Activated CD8-positive, alpha-beta T cell treated with anti-CD3 and anti-CD28 coated beads for 36 hours (primary cell): Measurements from ENCODE around the gene THAP7. TPM values are rescaled to one million over a fixed set of nuclear protein-coding genes. Genes with fewer than 3 reads are reported as not detected.

Source experiments
- ATAC-seq: fragments of 200-7000 bp; cut with Tn5 transposase; one replicate; pipeline ENCODE4 v1.10.0; 2021; ENCODE audit warnings: mild to moderate bottlenecking, moderate library complexity
- CTCF ChIA-PET: fragments of 350-600 bp; sonication (Branson Sonifier 250); formaldehyde crosslinking; loops from one replicate; lab custom pipeline; 2021; ENCODE audit warnings: antibody characterized with exemption; lab: Charles Lee
- POLR2A ChIA-PET: fragments of 350-600 bp; sonication (Branson Sonifier 250); formaldehyde crosslinking; loops from one replicate; lab custom pipeline; 2021; ENCODE audit warnings: antibody characterized with exemption; lab: Charles Lee
- DNase-seq: peaks from one replicate; pipeline ENCODE4 v3.0.0-alpha.2; 2020
- H3K27ac Mint-ChIP-seq: one replicate; pipeline ENCODE4 v1.8.0; 2021; ENCODE audit warnings: mild to moderate bottlenecking, mixed read lengths
- H3K27me3 Mint-ChIP-seq: one replicate; pipeline ENCODE4 v1.8.0; 2021; ENCODE audit warnings: mixed read lengths
- H3K36me3 Mint-ChIP-seq: one replicate; pipeline ENCODE4 v1.8.0; 2021; ENCODE audit warnings: low read depth, mixed read lengths
- H3K4me1 Mint-ChIP-seq: one replicate; pipeline ENCODE4 v1.8.0; 2021; ENCODE audit warnings: low read depth, mixed read lengths
- H3K4me3 Mint-ChIP-seq: one replicate; pipeline ENCODE4 v1.8.0; 2021; ENCODE audit warnings: mild to moderate bottlenecking, moderate library complexity, mixed read lengths
- H3K9me3 Mint-ChIP-seq: one replicate; pipeline ENCODE4 v1.8.0; 2021; ENCODE audit warnings: mixed read lengths
- CTCF ChIP-seq: fragments of 200-600 bp; IDR thresholded peaks from one replicate; pipeline ENCODE4 v1.8.0; 2022; ENCODE audit warnings: antibody characterized with exemption, mild to moderate bottlenecking
- intact Hi-C: fragments of 100-400 bp; cut with micrococcal nuclease; formaldehyde crosslinking; loops from one replicate; pipeline ENCODE4 v1.10.0; 2022
- total RNA-seq, 2 experiments: library from RNA; stranded (reverse); gene quantifications; one replicate each; pipeline ENCODE4 v1.2.3, GENCODE V29; 2021

THAP7 gene
- total RNA-seq, 2 experiments from 2014 or later, result 23.7 to 23.8 TPM

DNA sequence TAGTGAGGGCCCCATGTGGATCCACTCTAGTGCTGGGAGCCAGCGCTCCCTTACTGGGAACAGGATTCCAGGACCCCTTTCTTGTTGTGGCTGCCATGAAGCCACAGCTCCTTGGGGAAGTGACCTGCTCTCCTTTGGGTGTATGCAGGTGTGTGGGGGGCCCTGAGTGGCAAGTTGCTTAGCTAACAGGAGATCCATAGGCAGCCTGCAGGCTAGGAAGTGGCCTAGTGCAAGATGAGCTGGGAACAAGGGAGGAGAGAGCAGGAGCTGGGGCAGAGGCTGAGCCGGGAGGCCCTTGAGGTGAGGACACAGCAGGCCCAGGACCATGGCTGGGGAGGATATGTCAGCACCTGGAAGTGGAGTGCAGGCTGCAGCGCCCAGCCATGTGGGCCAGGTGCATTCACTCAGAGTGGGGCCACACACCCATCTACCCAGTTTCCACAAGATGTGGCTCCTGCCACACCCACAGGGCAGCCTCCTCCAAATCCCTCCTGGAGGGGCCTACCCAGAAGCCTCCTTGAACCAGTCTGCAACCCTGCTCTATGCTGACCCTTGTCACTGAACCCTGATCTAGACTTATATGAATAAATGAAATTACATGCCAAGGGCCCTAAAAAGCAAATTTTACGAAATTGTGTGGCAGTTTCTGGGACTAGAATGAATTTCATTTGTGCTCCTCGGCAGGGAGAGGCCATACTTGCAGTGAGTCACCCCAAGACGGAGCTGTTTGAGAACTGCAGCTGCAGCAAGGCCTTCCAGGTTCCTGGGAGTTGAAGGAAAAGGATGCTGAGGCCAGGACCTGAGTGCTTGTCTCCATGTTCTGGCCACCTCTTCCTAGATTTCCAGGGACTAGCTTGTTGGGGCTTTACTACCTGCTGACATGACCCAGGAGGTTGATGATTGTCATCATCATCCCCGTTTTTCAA, 3.2 kb downstream of the THAP7 start:
- Mint-ChIP-seq H3K36me3 (peaks cover 3% of the 10 kb centered on the region), H3K27ac (peak overlapping the region; percentile 38), H3K4me3 (no peak overlapping the region), H3K4me1 (peaks cover 9% of the 10 kb centered on the region), H3K9me3 (no peaks in the 10 kb centered on the region), H3K27me3 (no peaks in the 10 kb centered on the region)
- intact Hi-C loops, result no loop called here
- DNase-seq, result no peak
- ChIA-PET POLR2A (interaction anchor here (1.0 to 5.5 kb wide), 5 partner anchors 8 to 42 kb away, joined by 3 to 51 read pairs (median 20); partner anchors contain the start of gene LZTR1), CTCF (interaction anchor here (0.8 to 1.5 kb wide), 2 partner anchors 37 to 57 kb away, joined by 3 to 9 read pairs; no protein-coding TSS in a partner anchor)
- no peak for ATAC-seq
- no peak for TF ChIP-seq CTCF

DNA sequence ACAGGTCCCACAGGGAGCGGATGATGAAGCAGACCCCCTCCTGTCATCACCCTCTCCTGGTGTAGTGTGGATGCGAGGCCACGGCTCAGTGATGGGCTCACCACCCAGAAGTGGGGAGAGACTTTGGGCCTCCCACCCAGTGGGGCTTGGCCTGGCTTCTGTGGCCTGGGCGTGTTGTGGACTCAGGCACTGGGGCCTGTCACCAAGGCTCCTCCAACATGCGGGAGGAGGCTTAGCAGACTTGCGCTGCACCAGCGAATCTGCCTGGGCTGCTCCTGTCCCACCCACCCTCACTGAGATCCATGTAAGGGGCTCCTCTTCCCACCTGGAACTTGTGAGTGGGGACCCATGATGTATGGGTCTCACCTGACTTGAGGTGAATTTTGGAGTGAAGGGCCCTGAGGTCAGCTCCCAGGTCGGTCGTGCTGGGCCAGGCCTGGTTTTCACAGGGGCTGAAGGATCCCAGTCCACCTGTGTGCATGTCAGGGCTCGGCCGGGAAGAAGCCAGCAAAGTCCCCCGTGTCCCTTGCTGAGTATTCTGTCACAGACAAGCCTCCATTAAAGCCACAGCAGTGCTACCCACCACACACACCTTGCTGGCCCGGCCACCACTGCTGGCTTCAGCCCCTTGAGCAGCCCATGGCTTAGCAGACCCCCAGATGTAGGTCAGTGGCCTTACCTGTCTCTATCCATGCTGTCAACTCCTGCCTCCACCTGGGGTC, 4.2 kb downstream of the THAP7 start:
- Mint-ChIP-seq H3K36me3 (peaks cover 3% of the 10 kb centered on the region), H3K4me1 (peaks cover 7% of the 10 kb centered on the region), H3K27ac (peak overlapping the region; percentile 31), H3K9me3 (no peaks in the 10 kb centered on the region), H3K27me3 (no peaks in the 10 kb centered on the region), H3K4me3 (no peak overlapping the region)
- DNase-seq (no peak), ATAC-seq (no peak)
- intact Hi-C loops, result no loop called here
- ChIA-PET CTCF (no interaction called here), POLR2A (interaction anchor here (1.0 to 5.0 kb wide), 2 partner anchors 12 to 16 kb away, joined by 3 to 20 read pairs; no protein-coding TSS in a partner anchor)
- TF ChIP-seq CTCF, result no peak

DNA sequence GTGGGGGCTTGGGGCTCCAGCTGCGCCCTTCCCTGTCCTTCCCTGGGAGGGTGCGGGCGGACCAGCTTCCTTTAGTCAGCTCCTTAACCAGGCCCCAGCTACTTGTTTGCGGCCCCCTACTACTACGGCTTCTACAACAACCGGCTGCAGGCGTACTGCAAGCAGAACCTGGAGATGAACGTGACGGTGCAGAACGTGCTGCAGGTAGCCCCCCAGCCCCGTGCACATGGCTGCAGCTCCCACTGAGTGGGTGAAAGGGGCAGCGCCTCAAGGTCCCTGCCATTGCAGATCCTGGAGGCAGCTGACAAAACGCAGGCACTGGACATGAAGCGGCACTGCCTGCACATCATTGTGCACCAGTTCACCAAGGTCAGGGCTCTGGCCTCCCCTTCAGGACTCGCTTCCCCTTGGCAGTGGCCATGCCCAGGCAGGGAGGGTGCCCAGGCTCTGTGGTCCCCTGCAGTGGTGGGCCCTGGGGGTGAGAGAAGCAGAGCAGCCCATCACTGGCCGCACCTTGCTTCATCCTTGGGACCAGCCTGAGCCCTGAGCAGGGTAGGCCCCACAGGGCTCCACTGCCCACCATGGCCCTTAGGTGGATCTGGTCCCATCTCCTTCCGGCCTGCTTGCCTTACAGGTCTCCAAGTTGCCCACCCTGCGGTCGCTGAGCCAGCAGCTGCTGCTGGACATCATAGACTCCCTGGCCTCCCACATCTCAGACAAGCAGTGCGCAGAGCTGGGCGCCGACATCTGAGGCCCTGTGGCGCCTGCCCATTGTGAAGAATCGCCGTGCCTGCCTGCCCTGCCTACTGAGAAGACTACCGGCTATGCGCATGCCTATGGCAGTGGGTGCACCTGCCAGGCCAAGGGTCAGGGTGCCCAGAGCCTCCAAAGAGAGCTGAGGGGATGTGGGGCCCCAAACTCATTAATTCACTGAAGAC, 5.1 kb downstream of the THAP7 start:
- ChIA-PET CTCF (interaction anchor here (1.1 kb wide), 1 partner anchor 24 kb away, joined by 3 read pairs; no protein-coding TSS in a partner anchor), POLR2A (interaction anchor here (1.0 to 5.0 kb wide), 2 partner anchors 11 to 15 kb away, joined by 3 to 20 read pairs; no protein-coding TSS in a partner anchor)
- no peak overlapping the region for H3K4me3 Mint-ChIP-seq
- ATAC-seq (no peak), DNase-seq (no peak)
- H3K4me1 Mint-ChIP-seq, result peaks cover 7% of the 10 kb centered on the region
- intact Hi-C loops, result no loop called here
- H3K9me3 Mint-ChIP-seq, result no peaks in the 10 kb centered on the region
- TF ChIP-seq CTCF, result no peak
- peaks cover 6% of the 10 kb centered on the region for H3K36me3 Mint-ChIP-seq
- no peaks in the 10 kb centered on the region for H3K27me3 Mint-ChIP-seq
- no peak overlapping the region for H3K27ac Mint-ChIP-seq

- H3K4me1 Mint-ChIP-seq, result peaks cover 7% of the 10 kb centered on the region
- no peaks in the 10 kb centered on the region for H3K9me3 Mint-ChIP-seq
- intact Hi-C loops, result no loop called here
- ChIA-PET CTCF (interaction anchor here (1.1 kb wide), 1 partner anchor 25 kb away, joined by 3 read pairs; no protein-coding TSS in a partner anchor), POLR2A (no interaction called here)
- H3K36me3 Mint-ChIP-seq, result peaks cover 2% of the 10 kb centered on the region
- DNase-seq, result no peak
- H3K27ac Mint-ChIP-seq, result no peak overlapping the region
- no peak for ATAC-seq
- no peaks in the 10 kb centered on the region for H3K27me3 Mint-ChIP-seq
- no peak overlapping the region for H3K4me3 Mint-ChIP-seq
- no peak for TF ChIP-seq CTCF
Observed at GRCh38 chr22:20996031-20996410, 5.9 kb downstream of the THAP7 start.
